K562 (cell line): ENCODE data around the gene CPNE1. TPM values are rescaled to one million over a fixed set of nuclear protein-coding genes. Genes with fewer than 3 reads are reported as not detected.
A peak's percentile ranks its signal among the peaks of the same experiment; 100 is the strongest.

ENCODE experiments used
- BRD4 ChIP-seq: fragments of 200-600 bp; sonication (generic); IDR thresholded peaks from 2 replicates; pipeline ENCODE4 v1.6.1; 2017; ENCODE audit warnings: inconsistent platforms
- EWSR1 ChIP-seq: fragments of 450-650 bp; IDR thresholded peaks from 2 replicates; pipeline ENCODE4 v1.6.1; 2018; ENCODE audit warnings: borderline replicate concordance, mild to moderate bottlenecking, low read depth, moderate library complexity; ENCODE audit not compliant: partially characterized antibody
- FUS ChIP-seq: fragments of 200-400 bp; formaldehyde crosslinking; optimal IDR thresholded peaks from 2 replicates; pipeline ENCODE3; 2017; ENCODE audit warnings: low read depth, low read length
- ILF3 ChIP-seq: fragments of 450-650 bp; IDR thresholded peaks from 2 replicates; pipeline ENCODE4 v1.6.1; 2018; ENCODE audit warnings: antibody characterized with exemption, mild to moderate bottlenecking, moderate library complexity, borderline replicate concordance
- MBD2 ChIP-seq: sonication (generic); IDR thresholded peaks from 2 replicates; pipeline ENCODE4 v1.6.1; 2016; ENCODE audit warnings: low read depth, borderline replicate concordance
- NCOA6 ChIP-seq: fragments of 450-650 bp; IDR thresholded peaks from 2 replicates; pipeline ENCODE4 v1.6.1; 2017; ENCODE audit warnings: mild to moderate bottlenecking
- NONO ChIP-seq, 2 experiments: fragments of 200-400 bp in 1 of 2; fragments of 450-650 bp in 1 of 2; formaldehyde crosslinking in 1 of 2; IDR thresholded peaks; 2 replicates each; pipeline ENCODE4 v1.6.1; 2017; ENCODE audit warnings: low read depth in 2 of 2, mild to moderate bottlenecking in 2 of 2, moderate library complexity in 2 of 2, low read length in 1 of 2
- ZNF354B ChIP-seq: fragments of 250-450 bp; sonication (Bioruptor Pico); IDR thresholded peaks from 2 replicates; pipeline ENCODE4 v1.4.0; 2020
- ZNF75A ChIP-seq: fragments of 450-650 bp; formaldehyde crosslinking; IDR thresholded peaks from 2 replicates; pipeline ENCODE4 v1.4.0; 2020; ENCODE audit warnings: mild to moderate bottlenecking
- polyA plus RNA-seq, 8 experiments: library from polyadenylated mRNA; depleted of rRNA in 4 of 8; stranded (reverse) in 5 of 8; unstranded in 3 of 8; fragments of >200 nt; fragmentation: Nextera tagmentation in 2 of 8; fragmentation: Illumina TruSeq in 1 of 8; extraction: Ambion mirVana in 2 of 8; extraction: Trizol in 1 of 8; gene quantifications; 2 replicates each; pipeline versions ENCODE4 v1.2.1 to v1.2.3, GENCODE V29; 2011 to 2014; ENCODE audit warnings: inconsistent platforms in 1 of 8, missing spikeins in 1 of 8
- total RNA-seq, 7 experiments: library from RNA; depleted of rRNA in 6 of 7; stranded (reverse); fragments of >200 nt in 6 of 7; fragmentation: Illumina TruSeq in 2 of 7; extraction: Trizol in 2 of 7; gene quantifications; 2 replicates each; pipeline versions ENCODE4 v1.2.1 to v1.2.3, GENCODE V29; 2011 to 2021; ENCODE audit warnings: low replicate concordance in 1 of 7
- TF ChIP-seq, protein P1 (sequence below): fragments of 450-650 bp; IDR thresholded peaks from 2 replicates; pipeline ENCODE4 v1.6.1; 2016; ENCODE audit warnings: low read depth, mild to moderate bottlenecking, moderate library complexity

The CPNE1 gene
- total and polyA plus RNA-seq, 9 of the 15 experiments (the other 6 are each of a cell fraction or from before 2014, with no cell fraction given): 42.1 to 102 (median 56.0) TPM

DNA sequence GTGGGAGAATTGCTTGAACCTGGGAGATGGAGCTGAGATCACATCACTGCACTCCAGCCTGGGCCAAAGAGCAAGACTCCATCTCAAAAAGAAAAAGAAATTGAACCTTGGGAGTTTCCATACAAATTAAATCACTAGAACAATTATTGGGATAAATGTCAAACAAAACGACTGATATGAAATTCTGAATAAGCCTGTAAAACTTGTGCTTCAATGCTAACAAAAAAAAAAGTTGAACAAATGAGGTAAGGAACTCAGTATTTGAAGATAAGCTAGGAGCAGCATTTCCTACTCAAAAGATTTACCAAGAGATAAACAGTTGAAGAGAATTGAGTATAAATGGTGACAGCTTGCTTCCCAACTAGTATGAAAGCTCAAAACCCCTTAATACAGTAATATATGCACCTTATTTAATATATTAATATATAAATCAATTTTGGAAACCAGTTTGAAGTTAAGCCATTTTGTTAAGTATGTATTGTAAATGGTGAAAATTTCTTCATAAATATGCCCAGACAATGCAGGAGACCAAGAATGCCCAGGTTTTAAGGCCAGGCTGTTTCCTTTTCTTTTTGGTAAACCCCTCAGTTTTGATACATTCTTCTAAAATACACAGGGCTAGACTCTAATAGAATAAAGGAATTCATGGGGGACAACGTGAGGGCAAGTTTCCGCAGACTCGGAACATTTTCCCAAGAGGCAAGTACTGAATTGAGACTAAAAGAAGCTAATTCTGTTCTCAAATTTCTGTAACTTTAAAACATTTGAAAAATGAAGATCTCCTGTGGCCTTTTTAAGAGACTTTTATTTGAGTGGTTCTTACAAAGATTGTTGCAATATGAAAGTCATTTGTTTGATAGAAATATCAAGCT is 38.4 kb upstream of the CPNE1 start (continued):
- TF ChIP-seq, protein P1, sequence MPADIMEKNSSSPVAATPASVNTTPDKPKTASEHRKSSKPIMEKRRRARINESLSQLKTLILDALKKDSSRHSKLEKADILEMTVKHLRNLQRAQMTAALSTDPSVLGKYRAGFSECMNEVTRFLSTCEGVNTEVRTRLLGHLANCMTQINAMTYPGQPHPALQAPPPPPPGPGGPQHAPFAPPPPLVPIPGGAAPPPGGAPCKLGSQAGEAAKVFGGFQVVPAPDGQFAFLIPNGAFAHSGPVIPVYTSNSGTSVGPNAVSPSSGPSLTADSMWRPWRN: no peak
- TF ChIP-seq NCOA6 (no peak), ZNF75A (CRISPR knock-in tag) (no peak), ZNF354B (CRISPR knock-in tag) (no peak), FUS (peak; percentile 53), NONO (IDR thresholded peaks at IDR 0.05; ENCODE audit: low read depth in 2 of 2, low read length in 1 of 2) (no peak), MBD2 (no peak), ILF3 (no peak), BRD4 (no peak), EWSR1 (no peak)
